Endothelial cell (in vitro differentiated cells): ENCODE data around the gene MAVS. TPM values are rescaled to one million over a fixed set of nuclear protein-coding genes. Genes with fewer than 3 reads are reported as not detected.

Source experiments
- DNase-seq: peaks from one replicate; pipeline ENCODE4 v3.0.0; 2021; ENCODE audit warnings: low spot score
- H3K27ac Mint-ChIP-seq: one replicate; pipeline ENCODE4 v1.8.0; 2021; ENCODE audit warnings: mixed read lengths, inconsistent platforms; ENCODE audit not compliant: unreplicated experiment
- H3K27me3 Mint-ChIP-seq: one replicate; pipeline ENCODE4 v1.8.0; 2021; ENCODE audit warnings: mild to moderate bottlenecking, moderate library complexity, mixed read lengths, inconsistent platforms; ENCODE audit not compliant: unreplicated experiment
- H3K36me3 Mint-ChIP-seq: one replicate; pipeline ENCODE4 v1.8.0; 2021; ENCODE audit warnings: mild to moderate bottlenecking, low read depth, mixed read lengths, inconsistent platforms; ENCODE audit not compliant: unreplicated experiment
- H3K4me1 Mint-ChIP-seq: one replicate; pipeline ENCODE4 v1.8.0; 2021; ENCODE audit warnings: mild to moderate bottlenecking, mixed read lengths, inconsistent platforms; ENCODE audit not compliant: unreplicated experiment
- H3K4me3 Mint-ChIP-seq: one replicate; pipeline ENCODE4 v1.8.0; 2021; ENCODE audit warnings: mild to moderate bottlenecking, mixed read lengths, inconsistent platforms; ENCODE audit not compliant: unreplicated experiment
- H3K9me3 Mint-ChIP-seq: one replicate; pipeline ENCODE4 v1.8.0; 2021; ENCODE audit warnings: mixed read lengths, inconsistent platforms; ENCODE audit not compliant: unreplicated experiment
- long read RNA-seq: library from polyadenylated mRNA; unstranded; transcript quantifications from one replicate; pipeline ENCODE4 v2.0.0, GENCODE V29; 2020; ENCODE audit not compliant: unreplicated experiment
- total RNA-seq: library from RNA; stranded (reverse); fragmentation: NEBNext Ultra II Directional; extraction: Animal tissue kit (Norgen Biotek cat#: 25700); gene quantifications from one replicate; pipeline ENCODE4 v1.2.1, GENCODE V29; 2021; ENCODE audit not compliant: unreplicated experiment
- TF ChIP-seq, protein P1 (sequence below): fragments of 200-600 bp; sonication (generic); IDR thresholded peaks from one replicate; pipeline ENCODE4 v1.5.0; 2021; ENCODE audit warnings: antibody characterized with exemption; ENCODE audit not compliant: unreplicated experiment

The MAVS gene
- total RNA-seq, result 111 TPM
- long read RNA-seq, full-length matches to known transcripts, result 9 of 26 reads
- long read RNA-seq, partial matches to known transcripts, result 7 of 26 reads
- long read RNA-seq, other reads (novel, unspliced or antisense), result 10 of 26 reads

DNA sequence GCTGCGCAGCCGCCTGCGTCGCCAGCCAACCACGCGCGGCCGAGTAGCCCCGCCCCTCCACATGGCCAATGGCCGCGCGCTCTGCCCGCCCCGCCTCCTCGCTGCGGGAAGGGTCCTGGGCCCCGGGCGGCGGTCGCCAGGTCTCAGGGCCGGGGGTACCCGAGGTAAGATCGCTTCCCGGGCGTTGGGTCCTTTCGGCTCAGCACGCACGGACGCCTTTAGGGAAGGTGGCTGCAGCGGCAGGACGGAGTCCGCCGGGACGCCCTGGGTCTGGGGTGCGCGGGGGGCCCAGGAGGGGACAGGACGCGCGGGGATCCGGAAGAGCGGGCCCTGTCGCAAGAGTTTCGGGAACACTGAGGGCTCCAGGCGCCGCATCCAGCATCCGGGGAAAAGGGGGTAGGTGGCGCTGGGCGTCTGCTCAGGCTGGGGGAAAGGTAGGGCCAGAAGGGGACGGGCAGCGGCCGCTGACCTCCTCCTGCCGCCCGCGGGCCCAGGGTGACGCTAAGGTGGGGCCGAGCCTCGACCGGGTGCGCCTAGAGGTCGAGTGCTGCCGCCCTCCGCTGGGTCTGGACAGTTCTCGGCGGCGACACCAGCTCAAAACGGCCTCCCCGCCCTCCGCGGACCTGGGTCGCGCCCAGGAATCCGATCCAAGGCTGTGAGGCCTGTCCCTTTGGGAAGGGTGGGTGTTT is at the start of gene MAVS:
TSS of gene MAVS (plus strand) at position 95 of the 689 bp plus-strand sequence. CDS start 7,791 bp downstream, outside the sequence.
- Mint-ChIP-seq H3K36me3 (peaks cover 11% of the 10 kb centered on the region), H3K4me1 (peaks cover 31% of the 10 kb centered on the region), H3K27ac (peak within 1 kb of the TSS; percentile 88), H3K9me3 (no peaks in the 10 kb centered on the region), H3K4me3 (peak within 1 kb of the TSS; percentile 95), H3K27me3 (peaks cover 8% of the 10 kb centered on the region)
- TF ChIP-seq, protein P1, sequence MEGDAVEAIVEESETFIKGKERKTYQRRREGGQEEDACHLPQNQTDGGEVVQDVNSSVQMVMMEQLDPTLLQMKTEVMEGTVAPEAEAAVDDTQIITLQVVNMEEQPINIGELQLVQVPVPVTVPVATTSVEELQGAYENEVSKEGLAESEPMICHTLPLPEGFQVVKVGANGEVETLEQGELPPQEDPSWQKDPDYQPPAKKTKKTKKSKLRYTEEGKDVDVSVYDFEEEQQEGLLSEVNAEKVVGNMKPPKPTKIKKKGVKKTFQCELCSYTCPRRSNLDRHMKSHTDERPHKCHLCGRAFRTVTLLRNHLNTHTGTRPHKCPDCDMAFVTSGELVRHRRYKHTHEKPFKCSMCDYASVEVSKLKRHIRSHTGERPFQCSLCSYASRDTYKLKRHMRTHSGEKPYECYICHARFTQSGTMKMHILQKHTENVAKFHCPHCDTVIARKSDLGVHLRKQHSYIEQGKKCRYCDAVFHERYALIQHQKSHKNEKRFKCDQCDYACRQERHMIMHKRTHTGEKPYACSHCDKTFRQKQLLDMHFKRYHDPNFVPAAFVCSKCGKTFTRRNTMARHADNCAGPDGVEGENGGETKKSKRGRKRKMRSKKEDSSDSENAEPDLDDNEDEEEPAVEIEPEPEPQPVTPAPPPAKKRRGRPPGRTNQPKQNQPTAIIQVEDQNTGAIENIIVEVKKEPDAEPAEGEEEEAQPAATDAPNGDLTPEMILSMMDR, result no peak
- DNase-seq, result peak; percentile 90

DNA sequence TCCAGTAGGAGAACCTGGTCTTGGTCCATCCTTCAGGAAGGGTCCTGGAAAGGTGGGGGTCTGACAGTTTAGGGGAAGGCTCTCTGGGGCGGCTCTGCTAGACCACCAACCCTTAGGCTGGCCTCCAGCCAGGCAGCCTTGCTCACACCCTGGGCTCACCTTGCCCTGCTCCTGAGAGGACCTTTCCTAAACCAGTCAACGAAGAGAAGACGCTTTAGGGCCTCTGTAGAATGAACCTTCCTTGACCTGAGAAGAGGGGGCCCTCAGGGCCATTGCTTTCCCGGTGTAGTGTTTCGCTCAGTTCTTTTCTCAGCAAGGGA is 49.4 kb upstream of the MAVS start:
- Mint-ChIP-seq H3K9me3 (no peaks in the 10 kb centered on the region), H3K4me3 (peak overlapping the region; percentile 67), H3K27me3 (peaks cover 12% of the 10 kb centered on the region), H3K36me3 (no peaks in the 10 kb centered on the region), H3K27ac (no peak overlapping the region), H3K4me1 (peaks cover 13% of the 10 kb centered on the region)
- TF ChIP-seq, protein P1, result no peak
- DNase-seq, result no peak

DNA sequence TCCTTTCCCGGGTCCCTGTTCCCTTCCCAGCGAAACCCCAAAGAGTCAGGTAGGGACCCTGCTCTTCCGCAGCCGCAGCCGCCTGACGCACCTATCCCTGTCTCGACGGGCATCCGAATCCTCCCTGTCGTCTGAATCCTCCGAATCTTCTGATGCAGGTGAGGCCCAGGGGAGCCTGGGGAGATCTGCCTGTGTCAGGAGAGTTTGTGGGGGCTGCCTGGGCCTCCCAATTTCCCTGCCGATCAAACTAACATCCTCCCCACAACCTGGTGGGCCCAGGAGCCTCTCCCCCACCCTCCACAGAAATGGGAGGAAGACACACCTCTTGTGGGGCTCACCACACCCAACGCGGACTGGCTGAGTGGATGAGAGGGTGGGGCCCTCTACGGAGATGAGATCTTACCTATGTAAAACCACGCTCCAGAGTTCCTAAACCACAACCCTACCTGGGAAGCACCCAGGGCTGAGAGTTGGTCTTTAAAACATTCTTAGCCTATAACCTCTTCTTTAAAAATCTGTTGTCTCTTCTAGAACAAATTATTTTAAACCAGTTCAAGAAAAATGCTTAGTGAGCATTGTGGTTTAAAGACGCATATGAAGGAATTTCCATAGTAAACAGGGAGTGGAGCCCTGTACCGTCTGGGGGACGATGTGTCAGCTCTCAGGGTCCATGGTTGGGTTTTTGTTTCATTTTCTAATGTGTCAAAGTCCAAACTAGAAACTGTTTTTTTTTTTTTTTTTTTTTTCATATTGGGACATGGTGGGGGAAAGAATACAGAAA is 48.9 kb upstream of the MAVS start:
- Mint-ChIP-seq H3K27ac (no peak overlapping the region), H3K9me3 (no peaks in the 10 kb centered on the region), H3K27me3 (peaks cover 12% of the 10 kb centered on the region), H3K36me3 (peaks cover 4% of the 10 kb centered on the region), H3K4me3 (peak overlapping the region; percentile 73), H3K4me1 (peaks cover 13% of the 10 kb centered on the region)
- DNase-seq, result no peak
- TF ChIP-seq, protein P1, result no peak

DNA sequence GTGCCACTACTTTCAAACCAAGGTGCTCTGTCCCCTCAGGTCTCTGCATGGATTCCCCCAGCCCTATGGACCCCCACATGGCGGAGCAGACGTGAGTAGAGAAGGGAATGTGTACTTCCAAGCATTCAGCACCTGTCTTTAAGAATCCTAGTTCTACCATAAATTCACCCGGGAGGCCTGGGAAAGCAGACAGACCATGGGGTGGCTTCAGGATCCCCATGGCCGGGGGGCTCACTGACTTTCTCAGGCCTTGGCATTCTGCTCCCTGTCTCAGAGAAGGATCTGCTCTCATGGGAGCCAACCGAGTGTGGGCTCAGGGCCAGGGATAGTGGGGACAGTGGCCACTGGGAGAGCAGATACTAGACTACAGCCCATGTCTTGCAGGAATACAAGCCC is 48.3 kb upstream of the MAVS start:
- H3K4me1 Mint-ChIP-seq, result peaks cover 13% of the 10 kb centered on the region
- H3K36me3 Mint-ChIP-seq, result peaks cover 6% of the 10 kb centered on the region
- peaks cover 12% of the 10 kb centered on the region for H3K27me3 Mint-ChIP-seq
- no peaks in the 10 kb centered on the region for H3K9me3 Mint-ChIP-seq
- no peak for DNase-seq
- no peak overlapping the region for H3K4me3 Mint-ChIP-seq
- no peak overlapping the region for H3K27ac Mint-ChIP-seq
- TF ChIP-seq, protein P1, result no peak

DNA sequence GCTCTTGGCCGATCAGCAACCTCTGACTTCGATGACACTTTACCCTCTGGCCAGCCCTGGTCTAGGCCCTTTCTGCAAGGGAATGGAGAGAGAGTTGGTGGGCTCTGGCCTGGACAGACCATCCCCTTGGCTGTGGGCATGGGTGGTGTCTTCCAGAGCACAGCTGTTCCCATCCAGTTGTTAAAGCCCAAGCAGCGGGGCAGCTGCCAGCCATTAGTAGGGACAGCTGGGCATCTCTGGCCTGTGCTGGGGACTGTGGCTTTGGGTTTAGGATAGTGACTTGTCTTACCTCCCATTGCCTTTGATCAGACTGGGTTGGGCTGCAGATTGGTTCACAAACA is 47.8 kb upstream of the MAVS start:
- Mint-ChIP-seq H3K9me3 (no peaks in the 10 kb centered on the region), H3K36me3 (peaks cover 11% of the 10 kb centered on the region), H3K4me3 (no peak overlapping the region)

More for the DNA sequence above, 47.8 kb upstream of the MAVS start:
- Mint-ChIP-seq H3K27ac (no peak overlapping the region), H3K4me1 (peaks cover 13% of the 10 kb centered on the region), H3K27me3 (peaks cover 12% of the 10 kb centered on the region)
- DNase-seq, result no peak
- TF ChIP-seq, protein P1, result no peak
